ENCODE results near the gene PNPLA6.

- TF ChIP-seq CTCF (IDR thresholded peaks at IDR 0.05), result no peak
- TF ChIP-seq POLR2A (IDR thresholded peaks at IDR 0.05), result no peak
These were observed 29.3 kb downstream of the PNPLA6 start for GRCh38 chr19:7564866-7565265.
